Neural cell (in vitro differentiated cells): ENCODE data around the gene LBX2. TPM values are rescaled to one million over a fixed set of nuclear protein-coding genes. Genes with fewer than 3 reads are reported as not detected.
A peak's percentile ranks its signal among the peaks of the same experiment; 100 is the strongest.

Source experiments
- H2AFZ ChIP-seq: fragments of 200-600, 300-800 bp; sonication (generic), shearing (Covaris generic); 2 replicates; pipeline ENCODE4 v1.6.0; 2014; ENCODE audit warnings: low read depth, mild to moderate bottlenecking, antibody characterized with exemption, low read length, moderate library complexity
- H3F3A ChIP-seq: fragments of 200-600 bp; shearing (Covaris generic); 2 replicates; pipeline ENCODE4 v1.6.1; 2016; ENCODE audit warnings: mild to moderate bottlenecking, moderate library complexity, mixed read lengths, antibody characterized with exemption, low read length; ENCODE audit not compliant: insufficient read depth, poor library complexity, severe bottlenecking
- H3K27ac ChIP-seq: fragments of 200-600, 300-800 bp; sonication (generic), shearing (Covaris generic); 2 replicates; pipeline ENCODE4 v1.5.1; 2014; ENCODE audit warnings: mild to moderate bottlenecking, low read length, moderate library complexity
- H3K27me3 ChIP-seq: fragments of 300-800, 200-600 bp; sonication (generic), shearing (Covaris generic); 2 replicates; pipeline ENCODE4 v1.6.0; 2014; ENCODE audit warnings: mild to moderate bottlenecking, low read depth, low read length, moderate library complexity; ENCODE audit not compliant: insufficient read depth
- H3K36me3 ChIP-seq: fragments of 300-800, 200-600 bp; sonication (generic), shearing (Covaris generic); 2 replicates; pipeline ENCODE4 v1.5.1; 2014; ENCODE audit warnings: mild to moderate bottlenecking, antibody characterized with exemption, low read length, moderate library complexity; ENCODE audit not compliant: insufficient read depth
- H3K4me2 ChIP-seq: fragments of 300-800, 200-600 bp; sonication (generic), shearing (Covaris generic); 2 replicates; pipeline ENCODE4 v1.6.0; 2014; ENCODE audit warnings: mild to moderate bottlenecking, low read length
- H3K4me3 ChIP-seq: fragments of 300-800, 200-600 bp; sonication (generic), shearing (Covaris generic); 2 replicates; pipeline ENCODE4 v1.5.1; 2014; ENCODE audit warnings: mild to moderate bottlenecking, low read length, moderate library complexity
- H3K79me2 ChIP-seq: fragments of 200-600 bp; shearing (Covaris generic); replicated peaks from 2 replicates; pipeline ENCODE4 v1.6.0; 2014; ENCODE audit warnings: mild to moderate bottlenecking, low read length, moderate library complexity; ENCODE audit not compliant: insufficient read depth
- H3K9ac ChIP-seq: fragments of 300-800, 200-600 bp; sonication (generic), shearing (Covaris generic); 2 replicates; pipeline ENCODE4 v1.6.1; 2016; ENCODE audit warnings: mild to moderate bottlenecking, low read length, mixed read lengths
- H3K9me2 ChIP-seq: fragments of 200-600 bp; shearing (Covaris generic); 2 replicates; pipeline ENCODE4 v1.6.1; 2016; ENCODE audit warnings: mild to moderate bottlenecking, low read length, mixed read lengths; ENCODE audit not compliant: insufficient read depth
- H3K9me3 ChIP-seq: fragments of 200-600, 300-800 bp; sonication (generic), shearing (Covaris generic); 2 replicates; pipeline ENCODE4 v1.6.1; 2016; ENCODE audit warnings: mild to moderate bottlenecking, mixed run types, low read length, moderate library complexity, mixed read lengths
- H4K20me1 ChIP-seq: fragments of 200-600 bp; shearing (Covaris generic); 2 replicates; pipeline ENCODE4 v1.6.1; 2016; ENCODE audit warnings: mild to moderate bottlenecking, mixed run types; ENCODE audit not compliant: insufficient read depth
- EZH2 ChIP-seq: fragments of 200-600, 300-800 bp; shearing (Covaris generic), sonication (generic); IDR thresholded peaks from 2 replicates; pipeline ENCODE4 v1.6.1; 2014; ENCODE audit warnings: antibody characterized with exemption, low read length, borderline replicate concordance, mild to moderate bottlenecking; ENCODE audit not compliant: insufficient read depth, poor library complexity, severe bottlenecking
- POLR2AphosphoS5 ChIP-seq: IDR thresholded peaks from 2 replicates; pipeline ENCODE4 v1.6.1; 2012
- RAD21 ChIP-seq: fragments of 450-650 bp; conservative IDR thresholded peaks from 2 replicates; pipeline ENCODE4 v1.6.1; 2014; ENCODE audit warnings: antibody characterized with exemption, mild to moderate bottlenecking, moderate library complexity
- SMC3 ChIP-seq: fragments of 450-650 bp; conservative IDR thresholded peaks from 2 replicates; pipeline ENCODE4 v1.6.1; 2014; ENCODE audit warnings: antibody characterized with exemption, mild to moderate bottlenecking, moderate library complexity; ENCODE audit not compliant: poor library complexity
- TAF1 ChIP-seq: IDR thresholded peaks from 2 replicates; pipeline ENCODE4 v1.6.1; 2012; ENCODE audit warnings: low read depth
- polyA plus RNA-seq: library from polyadenylated mRNA; depleted of rRNA; stranded (reverse); fragments of >200 nt; gene quantifications from 2 replicates; pipeline ENCODE4 v1.2.3, GENCODE V29; 2014
- TF ChIP-seq, protein P1 (sequence below): fragments of 450-650 bp; IDR thresholded peaks from 2 replicates; pipeline ENCODE4 v1.5.1; 2014; ENCODE audit warnings: antibody characterized with exemption, mild to moderate bottlenecking, moderate library complexity; ENCODE audit not compliant: poor library complexity, severe bottlenecking
- TF ChIP-seq, protein P2 (sequence below): IDR thresholded peaks from 2 replicates; pipeline ENCODE4 v1.6.1; 2012; ENCODE audit warnings: borderline replicate concordance

The LBX2 gene
- polyA plus RNA-seq, 1 donor from 2014 or later = not detected

DNA sequence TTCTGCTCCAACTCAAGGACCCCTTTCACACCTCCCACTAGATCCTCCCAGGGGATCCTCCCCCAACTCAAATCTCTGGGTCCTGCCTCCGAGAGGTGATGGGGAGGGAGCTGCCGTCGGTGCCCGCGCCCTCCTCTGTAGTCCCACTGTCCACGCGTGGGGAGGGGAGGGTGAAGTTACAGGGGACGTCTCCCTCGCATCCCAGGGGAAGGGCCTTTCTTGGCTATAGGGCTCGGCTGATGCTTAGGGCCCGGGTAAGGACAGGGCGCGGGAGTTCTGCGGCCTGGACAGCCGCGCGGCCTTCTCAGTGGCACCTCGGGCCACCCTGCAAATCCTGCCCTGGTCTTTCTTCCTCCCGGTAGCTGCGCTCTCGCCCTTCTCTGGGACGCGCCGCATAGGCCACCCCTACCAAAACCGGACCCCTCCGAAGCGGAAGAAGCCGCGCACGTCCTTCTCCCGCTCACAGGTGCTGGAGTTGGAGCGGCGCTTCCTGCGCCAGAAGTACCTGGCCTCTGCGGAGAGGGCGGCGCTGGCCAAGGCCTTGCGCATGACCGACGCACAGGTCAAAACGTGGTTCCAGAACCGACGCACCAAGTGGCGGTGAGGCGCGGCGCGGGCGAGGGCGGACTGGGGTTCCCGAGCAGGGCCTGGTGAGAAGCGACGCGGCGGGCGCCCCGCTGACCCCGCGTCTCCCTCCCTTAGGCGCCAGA lies 16.0 kb upstream of the LBX2 start:
- Histone ChIP-seq H3F3A (no peaks in the 10 kb centered on the region), H4K20me1 (no peaks in the 10 kb centered on the region), H3K4me3 (no peak overlapping the region), H3K36me3 (no peaks in the 10 kb centered on the region), H3K9me3 (no peaks in the 10 kb centered on the region), H3K27ac (no peak overlapping the region), H3K9ac (no peak overlapping the region), H3K79me2 (no peaks in the 10 kb centered on the region), H3K4me2 (no peak overlapping the region), H3K27me3 (peaks cover 99% of the 10 kb centered on the region), H3K9me2 (no peaks in the 10 kb centered on the region), H2AFZ (no peak overlapping the region)
- TF ChIP-seq, protein P1, sequence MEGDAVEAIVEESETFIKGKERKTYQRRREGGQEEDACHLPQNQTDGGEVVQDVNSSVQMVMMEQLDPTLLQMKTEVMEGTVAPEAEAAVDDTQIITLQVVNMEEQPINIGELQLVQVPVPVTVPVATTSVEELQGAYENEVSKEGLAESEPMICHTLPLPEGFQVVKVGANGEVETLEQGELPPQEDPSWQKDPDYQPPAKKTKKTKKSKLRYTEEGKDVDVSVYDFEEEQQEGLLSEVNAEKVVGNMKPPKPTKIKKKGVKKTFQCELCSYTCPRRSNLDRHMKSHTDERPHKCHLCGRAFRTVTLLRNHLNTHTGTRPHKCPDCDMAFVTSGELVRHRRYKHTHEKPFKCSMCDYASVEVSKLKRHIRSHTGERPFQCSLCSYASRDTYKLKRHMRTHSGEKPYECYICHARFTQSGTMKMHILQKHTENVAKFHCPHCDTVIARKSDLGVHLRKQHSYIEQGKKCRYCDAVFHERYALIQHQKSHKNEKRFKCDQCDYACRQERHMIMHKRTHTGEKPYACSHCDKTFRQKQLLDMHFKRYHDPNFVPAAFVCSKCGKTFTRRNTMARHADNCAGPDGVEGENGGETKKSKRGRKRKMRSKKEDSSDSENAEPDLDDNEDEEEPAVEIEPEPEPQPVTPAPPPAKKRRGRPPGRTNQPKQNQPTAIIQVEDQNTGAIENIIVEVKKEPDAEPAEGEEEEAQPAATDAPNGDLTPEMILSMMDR = no peak
- TF ChIP-seq EZH2 = peak; percentile 96

DNA sequence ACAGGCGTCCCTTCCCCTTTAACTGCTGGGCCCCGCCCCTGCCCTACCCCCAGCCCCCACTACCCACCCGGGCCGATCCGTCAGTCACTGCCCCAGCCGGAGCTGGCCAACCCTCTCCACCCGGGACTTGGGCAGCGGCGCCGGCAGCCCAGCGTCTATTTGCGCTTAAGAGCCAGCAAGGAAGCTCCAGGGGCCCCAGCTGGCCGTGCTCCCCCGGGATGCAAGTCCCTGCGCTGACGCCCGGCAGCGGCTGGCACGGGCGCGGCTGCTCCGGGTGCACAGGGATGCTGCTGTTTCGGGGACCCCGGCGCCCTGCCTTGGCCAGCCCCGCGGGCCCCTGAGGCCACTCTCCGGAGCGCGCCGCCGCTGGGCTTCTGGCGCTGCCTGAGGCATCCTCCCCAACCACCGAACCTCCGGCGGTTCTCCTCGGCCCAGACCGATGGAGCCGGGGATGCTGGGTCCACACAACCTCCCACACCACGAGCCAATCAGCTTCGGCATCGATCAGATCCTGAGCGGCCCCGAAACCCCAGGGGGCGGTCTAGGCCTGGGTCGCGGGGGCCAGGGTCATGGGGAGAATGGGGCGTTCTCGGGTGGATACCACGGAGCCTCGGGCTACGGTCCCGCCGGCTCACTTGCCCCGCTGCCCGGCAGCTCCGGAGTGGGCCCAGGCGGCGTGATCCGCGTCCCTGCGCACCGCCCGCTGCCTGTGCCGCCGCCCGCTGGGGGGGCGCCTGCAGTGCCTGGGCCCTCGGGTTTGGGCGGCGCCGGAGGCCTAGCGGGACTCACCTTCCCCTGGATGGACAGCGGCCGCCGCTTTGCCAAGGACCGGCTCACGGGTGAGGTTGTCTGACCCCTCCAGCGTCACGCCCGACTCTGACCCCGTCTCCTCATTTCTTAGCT lies 15.2 kb upstream of the LBX2 start, which contains the start of gene TLX2:
TLX2 (plus strand) TSS at position 83 of the 903 bp plus-strand sequence; CDS start at position 440, 357 bp downstream.
- H3K27me3 ChIP-seq = peaks cover 99% of the 10 kb centered on the region
- no peaks in the 10 kb centered on the region for H3F3A ChIP-seq
- H3K36me3 ChIP-seq = no peaks in the 10 kb centered on the region
- no peaks in the 10 kb centered on the region for H3K79me2 ChIP-seq
- H3K27ac ChIP-seq = no peak within 1 kb of the TSS
- no peak within 1 kb of the TSS for H3K4me2 ChIP-seq
- TF ChIP-seq RAD21 (no peak), SMC3 (no peak), TAF1 (no peak), POLR2AphosphoS5 (no peak), EZH2 (peak; percentile 97)
- TF ChIP-seq, protein P1 = no peak
- TF ChIP-seq, protein P2, sequence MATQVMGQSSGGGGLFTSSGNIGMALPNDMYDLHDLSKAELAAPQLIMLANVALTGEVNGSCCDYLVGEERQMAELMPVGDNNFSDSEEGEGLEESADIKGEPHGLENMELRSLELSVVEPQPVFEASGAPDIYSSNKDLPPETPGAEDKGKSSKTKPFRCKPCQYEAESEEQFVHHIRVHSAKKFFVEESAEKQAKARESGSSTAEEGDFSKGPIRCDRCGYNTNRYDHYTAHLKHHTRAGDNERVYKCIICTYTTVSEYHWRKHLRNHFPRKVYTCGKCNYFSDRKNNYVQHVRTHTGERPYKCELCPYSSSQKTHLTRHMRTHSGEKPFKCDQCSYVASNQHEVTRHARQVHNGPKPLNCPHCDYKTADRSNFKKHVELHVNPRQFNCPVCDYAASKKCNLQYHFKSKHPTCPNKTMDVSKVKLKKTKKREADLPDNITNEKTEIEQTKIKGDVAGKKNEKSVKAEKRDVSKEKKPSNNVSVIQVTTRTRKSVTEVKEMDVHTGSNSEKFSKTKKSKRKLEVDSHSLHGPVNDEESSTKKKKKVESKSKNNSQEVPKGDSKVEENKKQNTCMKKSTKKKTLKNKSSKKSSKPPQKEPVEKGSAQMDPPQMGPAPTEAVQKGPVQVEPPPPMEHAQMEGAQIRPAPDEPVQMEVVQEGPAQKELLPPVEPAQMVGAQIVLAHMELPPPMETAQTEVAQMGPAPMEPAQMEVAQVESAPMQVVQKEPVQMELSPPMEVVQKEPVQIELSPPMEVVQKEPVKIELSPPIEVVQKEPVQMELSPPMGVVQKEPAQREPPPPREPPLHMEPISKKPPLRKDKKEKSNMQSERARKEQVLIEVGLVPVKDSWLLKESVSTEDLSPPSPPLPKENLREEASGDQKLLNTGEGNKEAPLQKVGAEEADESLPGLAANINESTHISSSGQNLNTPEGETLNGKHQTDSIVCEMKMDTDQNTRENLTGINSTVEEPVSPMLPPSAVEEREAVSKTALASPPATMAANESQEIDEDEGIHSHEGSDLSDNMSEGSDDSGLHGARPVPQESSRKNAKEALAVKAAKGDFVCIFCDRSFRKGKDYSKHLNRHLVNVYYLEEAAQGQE = no peak
- H3K4me3 ChIP-seq = no peak within 1 kb of the TSS
- H3K9ac ChIP-seq = no peak within 1 kb of the TSS
- H3K9me3 ChIP-seq = no peaks in the 10 kb centered on the region
- H4K20me1 ChIP-seq = no peaks in the 10 kb centered on the region
- H2AFZ ChIP-seq = no peak within 1 kb of the TSS
- H3K9me2 ChIP-seq = no peaks in the 10 kb centered on the region
